ENCODE results near the gene MLKL.
"Not testable (repeated sequence)": the region's sequence is repeated elsewhere in the genome, so short reads cannot be mapped to it uniquely, and the experiment has no call there.

MLKL gene

DNA sequence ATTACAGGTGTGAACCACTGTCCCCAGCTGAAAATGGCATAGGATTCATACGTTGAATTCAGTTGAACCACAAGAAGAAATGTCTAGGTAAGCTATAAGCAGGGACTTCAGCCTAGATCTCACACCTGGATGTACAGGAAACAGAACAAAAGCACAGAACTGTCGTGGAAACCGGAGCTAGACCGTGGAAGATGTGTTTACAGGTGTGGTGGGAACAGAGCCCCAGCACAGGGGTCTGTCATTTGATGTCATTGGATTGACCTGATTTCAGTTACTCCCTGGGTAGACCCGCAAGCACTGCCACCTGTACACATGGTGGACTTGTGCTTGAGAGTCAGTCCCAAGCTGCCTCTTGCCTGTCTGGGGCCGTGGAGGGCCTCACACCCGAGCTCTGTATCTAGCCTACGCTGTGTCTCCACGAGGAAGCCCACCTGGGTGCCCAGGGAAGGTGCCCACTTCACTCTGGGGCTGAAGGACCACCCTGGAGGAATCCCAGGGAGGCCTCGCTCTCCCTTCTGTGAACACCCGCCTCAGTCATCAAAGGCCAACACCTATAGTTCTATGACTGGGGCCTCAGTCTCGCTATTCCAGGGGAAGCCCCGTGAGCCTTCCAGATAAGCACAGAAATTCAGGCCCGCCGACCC is 32.2 kb upstream of the MLKL start:
- DNase-seq (ENCODE audit: low read depth), result no peak

DNA sequence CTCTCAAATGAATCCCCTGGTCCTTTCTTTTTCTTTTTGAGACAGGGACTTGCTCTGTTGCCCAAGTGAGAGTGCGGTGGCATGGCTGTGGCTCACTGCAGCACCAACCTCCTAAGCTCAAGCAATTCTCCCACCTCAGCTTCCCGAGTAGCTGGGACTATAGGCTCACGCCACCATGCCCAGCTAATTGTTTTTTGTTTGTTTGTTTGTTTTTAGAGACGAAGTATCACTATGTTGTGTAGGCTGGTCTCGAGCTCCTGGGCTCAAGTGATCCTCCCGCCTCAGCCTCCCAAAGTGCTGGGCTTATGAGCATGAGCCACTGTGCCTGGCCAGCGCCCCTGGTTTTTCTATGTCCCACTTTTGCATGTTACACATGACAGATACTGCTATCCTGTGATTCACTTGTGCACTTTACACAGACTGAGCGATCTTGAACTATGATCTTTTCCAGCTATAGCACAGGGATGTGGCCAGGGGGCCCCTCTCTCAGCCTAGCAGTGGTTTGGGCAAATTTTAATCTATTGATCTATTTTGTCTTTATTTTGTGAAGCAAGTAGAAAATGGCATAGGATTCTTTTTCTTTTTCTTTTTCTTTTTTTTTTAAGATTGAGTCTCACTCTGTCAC is 31.3 kb upstream of the MLKL start:
- DNase-seq (ENCODE audit: low read depth), result no peak

GRCh38 chr16:74729783-74730683 is 29.4 kb upstream of the MLKL start:
- DNase-seq (ENCODE audit: low read depth), result no peak

DNA sequence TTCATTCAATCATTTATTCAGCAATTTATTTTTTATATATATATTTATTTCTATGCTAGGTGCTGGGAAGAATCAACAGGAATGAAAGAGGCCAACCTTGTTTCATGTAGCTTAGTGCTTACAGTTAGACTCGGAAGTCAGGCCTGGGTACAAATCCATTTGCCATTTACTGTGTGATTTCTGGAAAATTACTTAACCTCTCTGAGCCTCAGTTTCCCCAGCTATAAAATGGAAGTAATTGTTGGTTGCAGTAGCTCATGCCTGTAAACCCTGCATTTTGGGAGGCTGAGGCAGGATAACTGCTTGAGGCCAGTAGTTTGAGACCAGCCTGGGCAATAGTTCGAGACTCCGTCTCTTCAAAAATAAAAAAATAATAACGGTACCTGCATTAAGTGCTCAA is 27.2 kb upstream of the MLKL start:
- DNase-seq (ENCODE audit: low read depth), result no peak

DNA sequence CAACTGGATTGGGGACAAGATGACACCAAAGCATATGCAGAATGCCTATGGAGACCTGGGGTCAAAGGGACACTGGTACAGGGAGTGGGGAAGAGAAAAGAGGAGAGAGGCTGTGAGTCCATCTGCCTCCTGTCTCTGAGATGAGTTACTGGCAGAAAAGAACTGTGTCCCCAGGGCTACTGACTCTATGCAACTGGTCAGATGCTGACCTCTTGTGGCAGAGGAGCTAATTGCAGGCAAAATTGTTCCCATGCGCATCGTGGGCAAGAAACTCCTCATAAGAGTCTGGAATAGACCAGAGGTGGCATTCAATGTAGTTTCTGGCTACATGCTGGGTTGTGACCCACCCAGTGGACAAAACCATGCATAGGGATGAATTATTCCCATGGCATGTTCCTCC is 26.1 kb upstream of the MLKL start:
- no peak for DNase-seq (ENCODE audit: low read depth)

- DNase-seq (ENCODE audit: low read depth), result no peak
Observed at GRCh38 chr16:74725651-74726455, 25.2 kb upstream of the MLKL start.

GRCh38 chr16:74724820-74725549 is 24.3 kb upstream of the MLKL start:
- DNase-seq (ENCODE audit: low read depth), result no peak

GRCh38 chr16:74723256-74723655 is 22.6 kb upstream of the MLKL start:
- DNase-seq (ENCODE audit: low read depth), result no peak

DNA sequence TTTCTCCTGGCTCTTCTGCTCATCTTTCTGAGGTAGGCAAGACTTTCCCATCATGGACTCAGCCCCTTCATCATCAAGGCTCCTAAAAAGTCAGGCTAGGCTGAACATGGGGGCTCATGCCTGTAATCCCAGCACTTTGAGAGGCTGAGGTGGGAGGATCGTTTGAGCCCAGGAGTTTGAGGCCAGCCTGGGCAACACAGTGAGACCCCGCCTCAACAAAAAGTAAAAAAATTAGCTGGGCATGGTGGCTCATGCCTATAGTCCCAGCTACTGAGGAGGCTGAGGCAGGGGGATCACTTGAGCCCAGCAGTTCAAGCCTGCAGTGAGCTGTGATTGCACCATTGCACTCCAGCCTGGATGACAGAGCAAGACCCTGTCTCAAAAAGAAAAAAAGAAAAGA is 21.5 kb upstream of the MLKL start:
- not testable (repeated sequence) for DNase-seq (ENCODE audit: low read depth)

DNA sequence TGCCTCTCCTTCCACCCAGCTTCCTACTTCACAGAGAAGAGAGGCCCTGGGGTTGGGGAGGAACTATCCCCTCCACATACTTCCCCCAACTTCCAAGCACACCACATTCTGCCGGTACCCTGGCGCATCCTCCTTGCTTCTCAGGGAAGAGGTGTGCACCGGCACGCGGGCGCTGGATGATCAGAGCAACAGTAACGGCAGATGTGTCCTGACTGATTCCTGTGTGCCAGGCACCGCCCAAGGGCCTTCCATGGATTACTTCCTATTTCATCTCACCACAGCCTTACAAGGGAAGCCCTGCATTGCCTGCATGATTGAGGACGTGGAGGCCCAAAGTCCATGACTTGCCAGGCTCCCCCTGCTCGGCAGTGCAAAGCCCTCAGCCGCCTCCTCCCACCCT is 21.1 kb upstream of the MLKL start:
- no peak for DNase-seq (ENCODE audit: low read depth)

DNA sequence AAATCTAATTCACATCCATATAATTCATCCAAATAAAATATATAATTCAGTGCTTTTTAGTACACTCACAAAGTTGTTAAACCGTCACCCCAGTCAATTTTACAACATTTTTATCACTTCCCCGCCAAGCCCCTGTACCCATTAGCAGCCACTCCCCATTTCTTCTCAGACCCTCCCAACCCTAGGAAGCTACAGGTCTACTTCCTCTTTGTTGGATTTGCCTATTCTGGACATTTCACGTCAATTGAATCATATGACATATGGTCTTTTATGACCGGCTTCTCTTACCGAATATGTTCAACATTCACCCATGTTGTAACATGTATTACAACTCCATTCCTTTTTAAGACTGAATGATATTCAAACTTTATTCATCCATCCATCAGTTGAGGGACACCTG is 19.9 kb upstream of the MLKL start:
- DNase-seq (ENCODE audit: low read depth), result no peak

GRCh38 chr16:74718741-74719610 is 18.3 kb upstream of the MLKL start:
- DNase-seq (ENCODE audit: low read depth), result no peak

DNA sequence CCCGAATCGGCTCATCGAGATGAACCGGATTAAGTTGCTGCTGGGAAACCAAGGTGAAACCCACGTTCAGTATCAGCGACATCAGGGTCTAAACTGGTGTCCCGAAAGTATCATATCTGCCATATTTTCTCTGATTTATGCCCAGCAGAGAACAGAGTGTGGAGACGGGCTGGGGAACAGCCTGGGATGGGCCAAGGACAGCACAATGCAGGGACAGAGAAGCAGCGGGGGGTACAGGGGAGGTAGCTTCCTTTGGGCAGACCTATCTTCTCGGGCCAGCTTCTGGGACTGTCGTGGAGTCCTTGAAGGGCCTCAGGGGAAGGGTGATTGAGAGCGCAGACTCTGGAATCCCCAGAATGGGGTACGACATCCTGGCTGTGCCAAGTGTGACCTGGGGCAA is 17.5 kb upstream of the MLKL start:
- DNase-seq (ENCODE audit: low read depth), result no peak

- no peak for DNase-seq (ENCODE audit: low read depth)
Observed at GRCh38 chr16:74717367-74717766, 16.7 kb upstream of the MLKL start.

- no peak for DNase-seq (ENCODE audit: low read depth)
Observed at GRCh38 chr16:74716355-74716754, 15.7 kb upstream of the MLKL start.

DNA sequence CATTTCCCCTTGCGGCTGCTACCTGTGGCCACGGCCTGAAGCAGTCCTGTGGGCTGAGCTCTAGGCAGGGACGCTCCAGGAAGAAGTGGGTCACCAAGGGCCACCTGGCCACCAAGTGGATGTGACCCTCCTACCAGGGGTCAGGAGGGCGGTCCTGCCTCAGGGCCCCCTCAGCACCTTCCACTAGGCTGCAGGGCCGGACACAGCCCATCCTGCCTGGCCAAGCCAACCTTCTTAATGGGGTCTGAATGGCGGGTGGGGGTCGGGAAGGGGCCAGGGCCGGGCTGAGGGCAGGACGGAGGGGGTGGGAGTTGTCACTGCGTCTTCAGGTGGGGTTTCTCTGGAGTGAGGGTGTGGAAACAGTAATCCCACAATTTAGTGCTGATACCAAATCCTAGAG is 13.2 kb upstream of the MLKL start:
- DNase-seq (ENCODE audit: low read depth), result no peak

- no peak for DNase-seq (ENCODE audit: low read depth)
Observed at GRCh38 chr16:74713325-74713724, 12.7 kb upstream of the MLKL start.

GRCh38 chr16:74711938-74712337 is 11.3 kb upstream of the MLKL start:
- no peak for DNase-seq (ENCODE audit: low read depth)

DNA sequence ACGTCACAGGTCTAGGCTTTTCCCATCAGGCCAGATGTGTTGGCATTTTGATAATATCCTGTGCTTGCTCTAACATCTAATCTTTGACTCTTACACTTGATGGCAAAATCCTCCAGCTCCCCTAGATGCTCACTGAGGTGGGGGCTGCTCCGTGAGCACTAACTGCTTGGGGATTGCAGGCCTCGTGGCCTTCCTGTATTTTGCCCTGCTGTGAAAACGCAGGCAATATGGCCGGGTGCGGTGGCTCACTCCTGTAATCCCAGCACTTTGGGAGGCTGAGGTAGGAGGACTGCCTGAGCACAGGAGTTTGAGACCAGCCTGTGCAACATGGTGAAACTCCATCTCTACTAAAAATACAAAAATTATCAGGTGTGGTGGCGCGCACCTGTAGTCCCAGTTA is 9.7 kb upstream of the MLKL start:
- DNase-seq (ENCODE audit: low read depth), result no peak

DNA sequence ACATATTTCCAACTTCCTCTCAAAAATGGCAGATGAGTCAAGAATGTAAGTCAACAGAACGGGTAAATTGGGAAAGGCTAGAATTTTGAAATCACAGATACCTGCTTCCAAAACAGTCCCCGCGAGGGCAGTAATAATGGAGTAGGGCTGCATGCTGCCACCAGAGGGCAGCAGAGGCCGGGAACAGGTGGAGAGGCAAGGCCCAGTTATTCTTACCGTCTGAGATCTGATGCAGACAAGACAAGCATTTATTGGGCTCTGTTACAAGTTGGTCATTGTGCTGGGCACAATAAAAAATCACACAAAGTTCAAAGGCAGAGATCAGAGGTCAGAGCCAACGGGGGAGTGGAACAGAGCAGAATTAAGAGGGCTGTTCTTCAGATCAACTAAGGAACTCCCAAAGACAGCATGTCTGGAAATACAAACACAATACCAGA is 8.8 kb upstream of the MLKL start:
- peak; percentile 36 for DNase-seq (ENCODE audit: low read depth)

GRCh38 chr16:74700116-74700437 is 585 bp downstream of the MLKL start:
- DNase-seq (ENCODE audit: low read depth), result no peak
